SK-N-SH (cell line): ENCODE data around the gene AUP1. TPM values are rescaled to one million over a fixed set of nuclear protein-coding genes. Genes with fewer than 3 reads are reported as not detected.

Experiments
- CTCF ChIA-PET: fragments of 300-600, 350-600 bp; formaldehyde crosslinking; extraction: SDS; loops from one replicate; lab custom pipeline; 2021; lab: Yijun Ruan, JAX
- POLR2A ChIA-PET: fragments of 350-600 bp; sonication (Branson Sonifier 250); formaldehyde crosslinking; extraction: SDS; loops from one replicate; lab custom pipeline; 2020; ENCODE audit warnings: antibody characterized with exemption, inconsistent platforms; lab: Yijun Ruan, JAX
- DNase-seq: peaks from one replicate; pipeline ENCODE4 v3.0.0; 2012
- H2AFZ ChIP-seq: fragments of 200-600 bp; sonication (generic); 2 replicates; pipeline ENCODE4 v1.8.1; 2016; ENCODE audit warnings: antibody characterized with exemption, mild to moderate bottlenecking, low read depth
- H3F3A ChIP-seq: fragments of 200-600 bp; sonication (generic); replicated peaks from 2 replicates; pipeline ENCODE3; 2016; ENCODE audit warnings: antibody characterized with exemption, mild to moderate bottlenecking; ENCODE audit not compliant: insufficient read depth
- H3K27ac ChIP-seq, 2 experiments: fragments of 200-500 bp in 1 of 2; fragments of 200-600 bp in 1 of 2; sonication (Bioruptor generic) in 1 of 2; sonication (generic), shearing (Covaris generic) in 1 of 2; 2 replicates each; pipeline versions ENCODE4 v1.5.1 to v1.6.1; 2014 to 2016; ENCODE audit warnings: low read depth in 2 of 2, inconsistent platforms in 1 of 2, low read length in 1 of 2, mild to moderate bottlenecking in 1 of 2, mixed read lengths in 1 of 2
- H3K27me3 ChIP-seq: fragments of 200-600 bp; sonication (generic), shearing (Covaris generic); 2 replicates; pipeline ENCODE4 v1.6.1; 2016; ENCODE audit warnings: mixed run types; ENCODE audit not compliant: insufficient read depth
- H3K36me3 ChIP-seq, 2 experiments: fragments of 200-500 bp in 1 of 2; fragments of 200-600 bp in 1 of 2; sonication (Bioruptor generic) in 1 of 2; sonication (generic) in 1 of 2; replicated peaks in 1 of 2; 2 replicates each; pipeline versions ENCODE3 to v1.5.1; 2014 to 2016; ENCODE audit warnings: low read length in 1 of 2, mild to moderate bottlenecking in 1 of 2; ENCODE audit not compliant: insufficient read depth in 2 of 2, control insufficient read depth in 1 of 2
- H3K4me1 ChIP-seq, 2 experiments: fragments of 200-500 bp in 1 of 2; fragments of 200-600 bp in 1 of 2; sonication (Bioruptor generic) in 1 of 2; sonication (generic), shearing (Covaris generic) in 1 of 2; 2 replicates each; pipeline versions ENCODE4 v1.5.1 to v1.6.1; 2014 to 2016; ENCODE audit warnings: low read depth in 1 of 2, low read length in 1 of 2, mixed run types in 1 of 2; ENCODE audit not compliant: insufficient read depth in 2 of 2, control insufficient read depth in 1 of 2
- H3K4me2 ChIP-seq: fragments of 200-600 bp; sonication (generic), shearing (Covaris generic); 2 replicates; pipeline ENCODE4 v1.6.1; 2017; ENCODE audit warnings: mixed run types
- H3K4me3 ChIP-seq, 2 experiments: fragments of 200-500 bp in 1 of 2; fragments of 200-600 bp in 1 of 2; sonication (Bioruptor generic) in 1 of 2; sonication (generic), shearing (Covaris generic) in 1 of 2; 2 replicates each; pipeline versions ENCODE4 v1.5.1 to v1.8.1; 2014 to 2016; ENCODE audit warnings: low read depth in 2 of 2, inconsistent platforms in 1 of 2, low read length in 1 of 2, mild to moderate bottlenecking in 1 of 2, mixed read lengths in 1 of 2, moderate library complexity in 1 of 2
- H3K79me2 ChIP-seq: fragments of 200-600 bp; sonication (generic); 2 replicates; pipeline ENCODE4 v1.8.1; 2017; ENCODE audit warnings: mild to moderate bottlenecking; ENCODE audit not compliant: insufficient read depth
- H3K9ac ChIP-seq: fragments of 200-600 bp; sonication (generic); 2 replicates; pipeline ENCODE4 v1.6.1; 2017; ENCODE audit warnings: mixed run types
- H3K9me2 ChIP-seq: fragments of 200-600 bp; sonication (generic); 2 replicates; pipeline ENCODE4 v1.6.1; 2017; ENCODE audit warnings: mixed run types
- H3K9me3 ChIP-seq: fragments of 200-600 bp; sonication (generic); 2 replicates; pipeline ENCODE4 v1.6.1; 2017; ENCODE audit warnings: mixed run types, mild to moderate bottlenecking, moderate library complexity
- H4K20me1 ChIP-seq: fragments of 200-600 bp; sonication (generic); 2 replicates; pipeline ENCODE4 v1.6.1; 2017; ENCODE audit warnings: mild to moderate bottlenecking, mixed run types; ENCODE audit not compliant: insufficient read depth
- FOSL2 ChIP-seq: IDR thresholded peaks from 2 replicates; pipeline ENCODE4 v1.4.0; 2012; ENCODE audit warnings: low read depth, mild to moderate bottlenecking, moderate library complexity, borderline replicate concordance
- FOXJ3 ChIP-seq: sonication (generic); formaldehyde crosslinking; IDR thresholded peaks from 2 replicates; pipeline ENCODE4 v1.5.1; 2020; ENCODE audit warnings: mild to moderate bottlenecking, missing genetic modification reagents
- FOXM1 ChIP-seq: IDR thresholded peaks from 2 replicates; pipeline ENCODE4 v1.4.0; 2012; ENCODE audit warnings: low read depth, mild to moderate bottlenecking
- GABPA ChIP-seq: IDR thresholded peaks from 2 replicates; pipeline ENCODE4 v1.4.0; 2012; ENCODE audit warnings: low read depth, mild to moderate bottlenecking
- GATA2 ChIP-seq: sonication (generic); formaldehyde crosslinking; IDR thresholded peaks from 2 replicates; pipeline ENCODE4 v1.5.0; 2020; ENCODE audit warnings: mild to moderate bottlenecking, missing genetic modification reagents
- JUND ChIP-seq: IDR thresholded peaks from 2 replicates; pipeline ENCODE4 v1.4.0; 2012
- MEF2A ChIP-seq: IDR thresholded peaks from 2 replicates; pipeline ENCODE4 v1.4.0; 2012; ENCODE audit warnings: low read depth, borderline replicate concordance
- MXI1 ChIP-seq: IDR thresholded peaks from 2 replicates; pipeline ENCODE4 v1.6.1; 2012; ENCODE audit warnings: mild to moderate bottlenecking, low read depth, low read length, improper control_type of control experiment
- NFIC ChIP-seq: IDR thresholded peaks from 2 replicates; pipeline ENCODE4 v1.4.0; 2012; ENCODE audit warnings: borderline replicate concordance
- POLR2AphosphoS5 ChIP-seq: IDR thresholded peaks from 2 replicates; pipeline ENCODE4 v1.6.1; 2012; ENCODE audit warnings: low read depth, low read length
- RCOR1 ChIP-seq: fragments of 150-350 bp; IDR thresholded peaks from 2 replicates; pipeline ENCODE4 v1.6.1; 2017; ENCODE audit warnings: antibody characterized with exemption, low read length
- RFX5 ChIP-seq: IDR thresholded peaks from 2 replicates; pipeline ENCODE4 v1.6.1; 2012; ENCODE audit warnings: mild to moderate bottlenecking, improper control_type of control experiment, low read length
- RXRA ChIP-seq: IDR thresholded peaks from 2 replicates; pipeline ENCODE4 v1.4.0; 2012; ENCODE audit warnings: low read depth, mild to moderate bottlenecking, borderline replicate concordance
- SIN3A ChIP-seq: IDR thresholded peaks from 2 replicates; pipeline ENCODE4 v1.6.1; 2012; ENCODE audit warnings: low read depth, mild to moderate bottlenecking, low read length, moderate library complexity, borderline replicate concordance
- SMC3 ChIP-seq: IDR thresholded peaks from 2 replicates; pipeline ENCODE4 v1.6.1; 2012; ENCODE audit warnings: low read depth, low read length, improper control_type of control experiment
- TCF12 ChIP-seq: IDR thresholded peaks from 2 replicates; pipeline ENCODE4 v1.4.0; 2012
- TEAD4 ChIP-seq: IDR thresholded peaks from 2 replicates; pipeline ENCODE4 v1.4.0; 2012; ENCODE audit warnings: mild to moderate bottlenecking, borderline replicate concordance; ENCODE audit not compliant: insufficient read depth
- WGBS: methylation state at CpG from one replicate; pipeline ENCODE4 v1.1.6; 2017; ENCODE audit warnings: low lambda C conversion rate; 5-methylcytosine and 5-hydroxymethylcytosine counted together
- polyA plus RNA-seq, 3 experiments: library from polyadenylated mRNA; depleted of rRNA; stranded (reverse); fragments of >200 nt; gene quantifications; 2 replicates each; pipeline ENCODE4 v1.2.3, GENCODE V29; 2012
- TF ChIP-seq, protein P1 (sequence below): fragments of 200-600 bp; sonication (generic); IDR thresholded peaks from 2 replicates; pipeline ENCODE4 v1.6.1; 2017; ENCODE audit warnings: antibody characterized with exemption, mild to moderate bottlenecking, moderate library complexity
- TF ChIP-seq, protein P2 (sequence below): IDR thresholded peaks from 2 replicates; pipeline ENCODE4 v1.4.0; 2012; ENCODE audit warnings: low read depth, borderline replicate concordance
- TF ChIP-seq, protein P3 (sequence below): fragments of 150-350 bp; IDR thresholded peaks from 2 replicates; pipeline ENCODE4 v1.6.1; 2016; ENCODE audit warnings: mild to moderate bottlenecking, low read depth, low read length
- TF ChIP-seq, protein P4 (sequence below): IDR thresholded peaks from 2 replicates; pipeline ENCODE4; 2012
- TF ChIP-seq, protein P5 (sequence below): IDR thresholded peaks from 2 replicates; pipeline ENCODE4 v1.4.0; 2012; ENCODE audit warnings: low read depth, borderline replicate concordance
- TF ChIP-seq, protein P6 (sequence below): IDR thresholded peaks from 2 replicates; pipeline ENCODE4 v1.4.0; 2012; ENCODE audit warnings: low read depth

Gene AUP1
- polyA plus RNA-seq, 1 of the 3 experiments (the other 2 are of a cell fraction) = 118 TPM

DNA sequence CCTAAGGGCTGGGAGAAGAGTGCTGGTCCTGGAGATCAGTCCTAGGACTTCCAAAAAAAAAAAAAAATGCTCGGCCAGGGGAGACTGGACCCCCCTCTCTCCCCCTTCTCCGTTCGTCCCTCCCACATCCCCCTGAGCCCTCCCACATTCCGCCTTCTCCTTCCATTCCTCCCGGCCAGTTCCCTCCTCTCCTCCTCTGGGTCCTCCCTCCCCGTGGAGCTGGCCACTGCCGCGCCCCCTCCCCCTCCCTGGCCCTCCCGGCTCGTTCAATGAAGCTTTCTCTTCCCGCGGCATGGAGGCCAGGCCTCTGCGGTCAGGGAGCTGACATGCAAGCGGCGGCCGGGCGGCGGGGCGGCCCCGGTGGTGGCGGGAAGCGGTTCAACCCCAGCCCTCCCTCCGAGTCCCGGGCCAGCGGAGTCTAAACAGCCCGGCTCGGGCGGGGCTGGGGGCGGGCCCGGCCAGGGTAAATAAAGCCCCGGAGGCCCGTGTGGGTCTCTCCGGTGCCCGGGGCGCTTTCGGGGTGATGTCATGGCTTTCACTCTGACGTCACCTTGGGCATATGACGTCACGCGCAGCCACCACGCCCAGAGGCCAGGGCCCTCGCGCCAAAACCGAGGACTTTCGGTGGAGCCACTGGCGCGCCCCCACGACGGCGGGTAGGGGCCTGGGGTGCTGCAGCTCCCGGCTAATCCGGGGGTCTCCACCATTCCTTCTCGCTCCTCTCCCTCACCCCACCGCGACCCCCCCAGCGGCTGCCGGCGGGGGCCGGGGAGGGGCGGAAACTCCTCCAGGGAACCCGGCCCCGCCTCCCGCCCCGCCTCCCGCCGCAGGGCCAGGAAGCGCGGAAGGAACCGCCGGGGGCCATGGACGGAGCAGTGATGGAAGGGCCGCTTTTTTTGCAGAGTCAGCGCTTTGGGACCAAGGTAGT, 24.6 kb upstream of the AUP1 start, which contains the start of the genes DOK1 and LOXL3:
Gene DOK1 (plus strand): TSS at position 829 of the 928 bp plus-strand sequence. CDS start 35 bp downstream, at position 864.
Gene LOXL3 (minus strand): TSS at position 51 of the 928 bp plus-strand sequence. CDS start 1,308 bp downstream, outside the sequence.
- CTCF ChIA-PET = interaction anchor here (1.0 to 1.6 kb wide), 7 partner anchors 10 to 71 kb away, joined by 3 to 8 read pairs (median 5); partner anchors contain the start of genes CCDC142 and TTC31
- POLR2A ChIA-PET = interaction anchor here (0.7 to 1.6 kb wide), 3 partner anchors 39 to 99 kb away, joined by 3 to 4 read pairs (median 3); partner anchors contain the start of genes INO80B, TLX2 and WBP1
- peak within 1 kb of the TSS; percentile 86 to 91 for H3K4me3 ChIP-seq
- peaks cover 9 to 36% of the 10 kb centered on the region in 2 experiments; a peak in 3 of 4 replicates for H3K4me1 ChIP-seq
- H3F3A ChIP-seq = peaks cover 20% of the 10 kb centered on the region
- H3K4me2 ChIP-seq = peak within 1 kb of the TSS; percentile 98
- H3K36me3 ChIP-seq = peaks cover 21 to 24% of the 10 kb centered on the region in 2 experiments
- peak within 1 kb of the TSS; percentile 91 for H2AFZ ChIP-seq
- DNase-seq = peak; percentile 98
- no peaks in the 10 kb centered on the region for H4K20me1 ChIP-seq
- peaks cover 66% of the 10 kb centered on the region for H3K79me2 ChIP-seq
- H3K27ac ChIP-seq = peak within 1 kb of the TSS; percentile 92 to 95
- 1% methylated on average over 21 of the region's 73 CpGs for WGBS
- H3K9me2 ChIP-seq = no peaks in the 10 kb centered on the region
- H3K27me3 ChIP-seq = no peaks in the 10 kb centered on the region
- H3K9ac ChIP-seq = peak within 1 kb of the TSS; percentile 91
- no peaks in the 10 kb centered on the region for H3K9me3 ChIP-seq
- TF ChIP-seq, protein P1, sequence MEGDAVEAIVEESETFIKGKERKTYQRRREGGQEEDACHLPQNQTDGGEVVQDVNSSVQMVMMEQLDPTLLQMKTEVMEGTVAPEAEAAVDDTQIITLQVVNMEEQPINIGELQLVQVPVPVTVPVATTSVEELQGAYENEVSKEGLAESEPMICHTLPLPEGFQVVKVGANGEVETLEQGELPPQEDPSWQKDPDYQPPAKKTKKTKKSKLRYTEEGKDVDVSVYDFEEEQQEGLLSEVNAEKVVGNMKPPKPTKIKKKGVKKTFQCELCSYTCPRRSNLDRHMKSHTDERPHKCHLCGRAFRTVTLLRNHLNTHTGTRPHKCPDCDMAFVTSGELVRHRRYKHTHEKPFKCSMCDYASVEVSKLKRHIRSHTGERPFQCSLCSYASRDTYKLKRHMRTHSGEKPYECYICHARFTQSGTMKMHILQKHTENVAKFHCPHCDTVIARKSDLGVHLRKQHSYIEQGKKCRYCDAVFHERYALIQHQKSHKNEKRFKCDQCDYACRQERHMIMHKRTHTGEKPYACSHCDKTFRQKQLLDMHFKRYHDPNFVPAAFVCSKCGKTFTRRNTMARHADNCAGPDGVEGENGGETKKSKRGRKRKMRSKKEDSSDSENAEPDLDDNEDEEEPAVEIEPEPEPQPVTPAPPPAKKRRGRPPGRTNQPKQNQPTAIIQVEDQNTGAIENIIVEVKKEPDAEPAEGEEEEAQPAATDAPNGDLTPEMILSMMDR = no peak
- TF ChIP-seq, protein P2, sequence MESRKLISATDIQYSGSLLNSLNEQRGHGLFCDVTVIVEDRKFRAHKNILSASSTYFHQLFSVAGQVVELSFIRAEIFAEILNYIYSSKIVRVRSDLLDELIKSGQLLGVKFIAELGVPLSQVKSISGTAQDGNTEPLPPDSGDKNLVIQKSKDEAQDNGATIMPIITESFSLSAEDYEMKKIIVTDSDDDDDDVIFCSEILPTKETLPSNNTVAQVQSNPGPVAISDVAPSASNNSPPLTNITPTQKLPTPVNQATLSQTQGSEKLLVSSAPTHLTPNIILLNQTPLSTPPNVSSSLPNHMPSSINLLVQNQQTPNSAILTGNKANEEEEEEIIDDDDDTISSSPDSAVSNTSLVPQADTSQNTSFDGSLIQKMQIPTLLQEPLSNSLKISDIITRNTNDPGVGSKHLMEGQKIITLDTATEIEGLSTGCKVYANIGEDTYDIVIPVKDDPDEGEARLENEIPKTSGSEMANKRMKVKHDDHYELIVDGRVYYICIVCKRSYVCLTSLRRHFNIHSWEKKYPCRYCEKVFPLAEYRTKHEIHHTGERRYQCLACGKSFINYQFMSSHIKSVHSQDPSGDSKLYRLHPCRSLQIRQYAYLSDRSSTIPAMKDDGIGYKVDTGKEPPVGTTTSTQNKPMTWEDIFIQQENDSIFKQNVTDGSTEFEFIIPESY = no peak
- TF ChIP-seq JUND (no peak), POLR2AphosphoS5 (peak; percentile 40; the same call in 1 of the 2 replicates), SMC3 (no peak), FOSL2 (no peak), RCOR1 (no peak), NFIC (0 out of 2 replicates have a peak, but pooled peaks have one; percentile 9), RXRA (no peak), TEAD4 (no peak), FOXJ3 (no peak), GABPA (no peak), RFX5 (no peak), MXI1 (peak; percentile 47; the same call in 1 of the 2 replicates), TCF12 (no peak), SIN3A (no peak), MEF2A (no peak), GATA2 (CRISPR knock-in tag) (no peak), FOXM1 (no peak)
- TF ChIP-seq, protein P3, sequence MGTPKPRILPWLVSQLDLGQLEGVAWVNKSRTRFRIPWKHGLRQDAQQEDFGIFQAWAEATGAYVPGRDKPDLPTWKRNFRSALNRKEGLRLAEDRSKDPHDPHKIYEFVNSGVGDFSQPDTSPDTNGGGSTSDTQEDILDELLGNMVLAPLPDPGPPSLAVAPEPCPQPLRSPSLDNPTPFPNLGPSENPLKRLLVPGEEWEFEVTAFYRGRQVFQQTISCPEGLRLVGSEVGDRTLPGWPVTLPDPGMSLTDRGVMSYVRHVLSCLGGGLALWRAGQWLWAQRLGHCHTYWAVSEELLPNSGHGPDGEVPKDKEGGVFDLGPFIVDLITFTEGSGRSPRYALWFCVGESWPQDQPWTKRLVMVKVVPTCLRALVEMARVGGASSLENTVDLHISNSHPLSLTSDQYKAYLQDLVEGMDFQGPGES = no peak
- TF ChIP-seq, protein P4, sequence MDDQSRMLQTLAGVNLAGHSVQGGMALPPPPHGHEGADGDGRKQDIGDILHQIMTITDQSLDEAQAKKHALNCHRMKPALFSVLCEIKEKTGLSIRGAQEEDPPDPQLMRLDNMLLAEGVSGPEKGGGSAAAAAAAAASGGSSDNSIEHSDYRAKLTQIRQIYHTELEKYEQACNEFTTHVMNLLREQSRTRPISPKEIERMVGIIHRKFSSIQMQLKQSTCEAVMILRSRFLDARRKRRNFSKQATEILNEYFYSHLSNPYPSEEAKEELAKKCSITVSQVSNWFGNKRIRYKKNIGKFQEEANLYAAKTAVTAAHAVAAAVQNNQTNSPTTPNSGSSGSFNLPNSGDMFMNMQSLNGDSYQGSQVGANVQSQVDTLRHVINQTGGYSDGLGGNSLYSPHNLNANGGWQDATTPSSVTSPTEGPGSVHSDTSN = no peak; the same call in 1 of the 2 replicates
- TF ChIP-seq, protein P5, sequence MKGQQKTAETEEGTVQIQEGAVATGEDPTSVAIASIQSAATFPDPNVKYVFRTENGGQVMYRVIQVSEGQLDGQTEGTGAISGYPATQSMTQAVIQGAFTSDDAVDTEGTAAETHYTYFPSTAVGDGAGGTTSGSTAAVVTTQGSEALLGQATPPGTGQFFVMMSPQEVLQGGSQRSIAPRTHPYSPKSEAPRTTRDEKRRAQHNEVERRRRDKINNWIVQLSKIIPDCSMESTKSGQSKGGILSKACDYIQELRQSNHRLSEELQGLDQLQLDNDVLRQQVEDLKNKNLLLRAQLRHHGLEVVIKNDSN = no peak; the same call in 1 of the 2 replicates
- TF ChIP-seq, protein P6, sequence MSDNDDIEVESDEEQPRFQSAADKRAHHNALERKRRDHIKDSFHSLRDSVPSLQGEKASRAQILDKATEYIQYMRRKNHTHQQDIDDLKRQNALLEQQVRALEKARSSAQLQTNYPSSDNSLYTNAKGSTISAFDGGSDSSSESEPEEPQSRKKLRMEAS = peak; percentile 54; the same call in 1 of the 2 replicates
